ENCODE measurements around the gene KCNG3.

The KCNG3 gene

GRCh38 chr2:42493468-42494354, at the start of gene KCNG3:
Gene KCNG3 (minus strand): TSS chr2:42493982. CDS start chr2:42493501, 481 bp downstream.
- DNase-seq, result peak; percentile 73 to 77

- DNase-seq, result no peak
Measured at GRCh38 chr2:42542871-42543270, 49.1 kb upstream of the KCNG3 start.

GRCh38 chr2:42537493-42537892, 43.7 kb upstream of the KCNG3 start:
- no peak for DNase-seq

GRCh38 chr2:42532397-42532796, 38.6 kb upstream of the KCNG3 start:
- no peak for DNase-seq

- no peak for DNase-seq
Measured at GRCh38 chr2:42523341-42523740, 29.6 kb upstream of the KCNG3 start.

GRCh38 chr2:42522035-42522434, 28.3 kb upstream of the KCNG3 start:
- DNase-seq, result no peak

GRCh38 chr2:42519624-42520023, 25.8 kb upstream of the KCNG3 start:
- no peak for DNase-seq

- no peak for DNase-seq
Measured at GRCh38 chr2:42516418-42516901, 22.7 kb upstream of the KCNG3 start.

GRCh38 chr2:42513252-42513918, 19.6 kb upstream of the KCNG3 start:
- peak in 1 of 2 donors; percentile 29 for DNase-seq

GRCh38 chr2:42510608-42511243, 16.9 kb upstream of the KCNG3 start:
- no peak for DNase-seq

GRCh38 chr2:42510191-42510590, 16.4 kb upstream of the KCNG3 start:
- no peak for DNase-seq

GRCh38 chr2:42504364-42505230, 10.8 kb upstream of the KCNG3 start:
- no peak for DNase-seq

GRCh38 chr2:42503291-42503690, 9.5 kb upstream of the KCNG3 start:
- no peak for DNase-seq

GRCh38 chr2:42498497-42498896, 4.7 kb upstream of the KCNG3 start:
- no peak for DNase-seq

- DNase-seq, result no peak
Measured at GRCh38 chr2:42495611-42496010, 1.8 kb upstream of the KCNG3 start.

GRCh38 chr2:42495234-42495581, 1.4 kb upstream of the KCNG3 start:
- no peak for DNase-seq

- peak; percentile 63 to 75 for DNase-seq
Measured at GRCh38 chr2:42494355-42495233, 812 bp upstream of the KCNG3 start.

GRCh38 chr2:42492691-42493467, 903 bp downstream of the KCNG3 start:
- DNase-seq, result peak; percentile 4 to 28

- no peak for DNase-seq
Measured at GRCh38 chr2:42488297-42488696, 5.5 kb downstream of the KCNG3 start.

GRCh38 chr2:42486145-42486906, 7.5 kb downstream of the KCNG3 start:
- DNase-seq, result no peak

Measured in activated CD4-positive, alpha-beta T cell treated with anti-CD3 and anti-CD28 coated beads for 4 hours (primary cell).